HG03045 (cell line): ENCODE results near the gene FNTB.

Experiments
- ATAC-seq: cut with Tn5 transposase; IDR thresholded peaks from one replicate; pipeline ENCODE4 v1.9.1; 2021; ENCODE audit warnings: mild to moderate bottlenecking, moderate library complexity; ENCODE audit not compliant: unreplicated experiment

FNTB gene

GRCh38 chr14:64974563-64974962 lies 12.1 kb upstream of the FNTB start:
- no peak for ATAC-seq

- ATAC-seq, result no peak
Observed at GRCh38 chr14:64979336-64980074, 7.2 kb upstream of the FNTB start.

GRCh38 chr14:64983439-64984310 lies 3.0 kb upstream of the FNTB start:
- ATAC-seq, result no peak

- peak; percentile 1 for ATAC-seq
Observed at GRCh38 chr14:64987438-64987767, 708 bp downstream of the FNTB start.

GRCh38 chr14:64990296-64990695 lies 3.6 kb downstream of the FNTB start:
- no peak for ATAC-seq

GRCh38 chr14:64990939-64991338 lies 4.2 kb downstream of the FNTB start:
- ATAC-seq, result no peak

GRCh38 chr14:64992328-64992885 lies 5.7 kb downstream of the FNTB start:
- no peak for ATAC-seq

GRCh38 chr14:64993266-64993930 lies 6.7 kb downstream of the FNTB start:
- no peak for ATAC-seq

GRCh38 chr14:64994540-64994939 lies 7.8 kb downstream of the FNTB start:
- ATAC-seq, result no peak

GRCh38 chr14:64995291-64995690 lies 8.6 kb downstream of the FNTB start:
- no peak for ATAC-seq

GRCh38 chr14:64997108-64997794 lies 10.6 kb downstream of the FNTB start:
- no peak for ATAC-seq

- no peak for ATAC-seq
Observed at GRCh38 chr14:64998455-64998931, 11.8 kb downstream of the FNTB start.

- ATAC-seq, result no peak
Observed at GRCh38 chr14:65000898-65001591, 14.3 kb downstream of the FNTB start.

- ATAC-seq, result no peak
Observed at GRCh38 chr14:65001723-65002122, 15.0 kb downstream of the FNTB start.

- no peak for ATAC-seq
Observed at GRCh38 chr14:65002586-65003210, 16.0 kb downstream of the FNTB start.

- peak; percentile 71 for ATAC-seq
Observed at GRCh38 chr14:65003394-65003793, 16.7 kb downstream of the FNTB start.

- no peak for ATAC-seq
Observed at GRCh38 chr14:65006261-65006721, 19.6 kb downstream of the FNTB start.

- ATAC-seq, result no peak
Observed at GRCh38 chr14:65007202-65007601, 20.5 kb downstream of the FNTB start.

- ATAC-seq, result no peak
Observed at GRCh38 chr14:65010211-65010931, 23.7 kb downstream of the FNTB start.
